GM12878 (cell line): ENCODE results near the gene KRI1. TPM values are rescaled to one million over a fixed set of nuclear protein-coding genes. Genes with fewer than 3 reads are reported as not detected.

ENCODE experiments used
- BHLHE40 ChIP-seq, 2 experiments: fragments of 450-650 bp in 1 of 2; IDR thresholded peaks; 2 replicates each; pipeline ENCODE4 v1.6.1; 2011 to 2017; ENCODE audit warnings: low read depth in 2 of 2, borderline replicate concordance in 1 of 2, improper control_type of control experiment in 1 of 2, low read length in 1 of 2, mild to moderate bottlenecking in 1 of 2
- CBX3 ChIP-seq: fragments of 200-600 bp; sonication (generic); IDR thresholded peaks from 2 replicates; pipeline ENCODE4 v1.6.1; 2016; ENCODE audit warnings: low read depth, borderline replicate concordance
- ESRRA ChIP-seq: IDR thresholded peaks from 2 replicates; pipeline ENCODE4 v1.6.1; 2012; ENCODE audit warnings: mild to moderate bottlenecking, low read length, improper control_type of control experiment
- KDM1A ChIP-seq: fragments of 200-600 bp; sonication (generic); IDR thresholded peaks from 2 replicates; pipeline ENCODE4 v1.6.1; 2016; ENCODE audit warnings: borderline replicate concordance
- MYB ChIP-seq: fragments of 150-350 bp; IDR thresholded peaks from 2 replicates; pipeline ENCODE4 v1.6.1; 2014; ENCODE audit warnings: mild to moderate bottlenecking, low read depth, low read length, borderline replicate concordance
- NR2C2 ChIP-seq: IDR thresholded peaks from 2 replicates; pipeline ENCODE4 v1.6.1; 2011; ENCODE audit warnings: borderline replicate concordance, low read depth; ENCODE audit not compliant: control insufficient read depth, insufficient read length
- NR2F1 ChIP-seq: fragments of 450-650 bp; conservative IDR thresholded peaks from 2 replicates; pipeline ENCODE4 v1.6.1; 2017; ENCODE audit warnings: mild to moderate bottlenecking
- POU2F2 ChIP-seq: IDR thresholded peaks from 3 replicates; pipeline ENCODE4 v1.6.1; 2011; ENCODE audit warnings: low read depth, mild to moderate bottlenecking, low read length, borderline replicate concordance
- RAD21 ChIP-seq: IDR thresholded peaks from 2 replicates; pipeline ENCODE4 v1.6.1; 2011; ENCODE audit warnings: mild to moderate bottlenecking, low read depth, low read length, moderate library complexity; ENCODE audit not compliant: insufficient read depth
- RB1 ChIP-seq: fragments of 450-650 bp; formaldehyde crosslinking; IDR thresholded peaks from 2 replicates; pipeline ENCODE4 v1.6.1; 2017; ENCODE audit warnings: mild to moderate bottlenecking, borderline replicate concordance
- SMAD5 ChIP-seq: IDR thresholded peaks from 2 replicates; pipeline ENCODE4 v1.6.1; 2016; ENCODE audit warnings: antibody characterized with exemption, low read depth
- SMARCA5 ChIP-seq: fragments of 450-650 bp; IDR thresholded peaks from 2 replicates; pipeline ENCODE4 v1.6.1; 2017; ENCODE audit warnings: mild to moderate bottlenecking
- STAT1 ChIP-seq: fragments of 450-650 bp; conservative IDR thresholded peaks from 2 replicates; pipeline ENCODE4 v1.6.1; 2014; ENCODE audit warnings: antibody characterized with exemption, mild to moderate bottlenecking
- STAT3 ChIP-seq: IDR thresholded peaks from 2 replicates; pipeline ENCODE4 v1.6.1; 2011; ENCODE audit warnings: low read depth, low read length, improper control_type of control experiment
- TAF1 ChIP-seq: IDR thresholded peaks from 2 replicates; pipeline ENCODE4 v1.6.1; 2011; ENCODE audit warnings: mild to moderate bottlenecking, low read depth, low read length, borderline replicate concordance
- TBL1XR1 ChIP-seq: IDR thresholded peaks from 2 replicates; pipeline ENCODE4 v1.6.1; 2012; ENCODE audit warnings: low read depth, low read length, improper control_type of control experiment
- TCF3 ChIP-seq: IDR thresholded peaks from 2 replicates; pipeline ENCODE4 v1.6.1; 2012; ENCODE audit warnings: low read depth, mild to moderate bottlenecking, low read length, borderline replicate concordance; ENCODE audit not compliant: insufficient read depth
- ZNF217 ChIP-seq: fragments of 450-650 bp; IDR thresholded peaks from 2 replicates; pipeline ENCODE4 v1.6.1; 2017; ENCODE audit warnings: antibody characterized with exemption, mild to moderate bottlenecking
- polyA plus RNA-seq, 11 experiments: library from polyadenylated mRNA; depleted of rRNA in 4 of 11; unstranded in 6 of 11; stranded (reverse) in 5 of 11; fragments of >200 nt; fragmentation: Nextera tagmentation in 4 of 11; fragmentation: Illumina TruSeq in 1 of 11; extraction: Ambion mirVana in 4 of 11; extraction: Trizol in 1 of 11; gene quantifications; 1 replicate in 1 of 11; 2 replicates in 10 of 11; pipeline versions ENCODE4 v1.2.1 to v1.2.3, GENCODE V29; 2011 to 2016; ENCODE audit warnings: inconsistent platforms in 2 of 11, missing spikeins in 2 of 11, low read depth in 1 of 11
- total RNA-seq, 4 experiments: library from RNA; depleted of rRNA in 3 of 4; stranded (reverse); fragments of >200 nt in 3 of 4; fragmentation: Illumina TruSeq in 1 of 4; extraction: Trizol in 1 of 4; gene quantifications; 2 replicates each; pipeline versions ENCODE4 v1.2.1 to v1.2.3, GENCODE V29; 2013 to 2021
- TF ChIP-seq, protein P1 (sequence below): IDR thresholded peaks from 2 replicates; pipeline ENCODE4 v1.6.1; 2011; ENCODE audit warnings: borderline replicate concordance, low read depth, mild to moderate bottlenecking, moderate library complexity, low read length; ENCODE audit not compliant: insufficient read depth, poor library complexity, severe bottlenecking
- TF ChIP-seq, protein P2 (sequence below): IDR thresholded peaks from 2 replicates; pipeline ENCODE4 v1.6.1; 2011; ENCODE audit warnings: low read depth, low read length, improper control_type of control experiment, borderline replicate concordance
- TF ChIP-seq, protein P3 (sequence below): fragments of 150-350 bp; IDR thresholded peaks from 2 replicates; pipeline ENCODE4 v1.6.1; 2014; ENCODE audit warnings: mild to moderate bottlenecking, low read depth, low read length
- TF ChIP-seq, protein P4 (sequence below): IDR thresholded peaks from 2 replicates; pipeline ENCODE4 v1.6.1; 2012; ENCODE audit warnings: low read length, inconsistent platforms

Gene KRI1
- total and polyA plus RNA-seq, 10 of the 15 experiments (the other 5 are each of a cell fraction or from before 2014, with no cell fraction given): 0.98 to 42.5 (median 24.7) TPM

DNA sequence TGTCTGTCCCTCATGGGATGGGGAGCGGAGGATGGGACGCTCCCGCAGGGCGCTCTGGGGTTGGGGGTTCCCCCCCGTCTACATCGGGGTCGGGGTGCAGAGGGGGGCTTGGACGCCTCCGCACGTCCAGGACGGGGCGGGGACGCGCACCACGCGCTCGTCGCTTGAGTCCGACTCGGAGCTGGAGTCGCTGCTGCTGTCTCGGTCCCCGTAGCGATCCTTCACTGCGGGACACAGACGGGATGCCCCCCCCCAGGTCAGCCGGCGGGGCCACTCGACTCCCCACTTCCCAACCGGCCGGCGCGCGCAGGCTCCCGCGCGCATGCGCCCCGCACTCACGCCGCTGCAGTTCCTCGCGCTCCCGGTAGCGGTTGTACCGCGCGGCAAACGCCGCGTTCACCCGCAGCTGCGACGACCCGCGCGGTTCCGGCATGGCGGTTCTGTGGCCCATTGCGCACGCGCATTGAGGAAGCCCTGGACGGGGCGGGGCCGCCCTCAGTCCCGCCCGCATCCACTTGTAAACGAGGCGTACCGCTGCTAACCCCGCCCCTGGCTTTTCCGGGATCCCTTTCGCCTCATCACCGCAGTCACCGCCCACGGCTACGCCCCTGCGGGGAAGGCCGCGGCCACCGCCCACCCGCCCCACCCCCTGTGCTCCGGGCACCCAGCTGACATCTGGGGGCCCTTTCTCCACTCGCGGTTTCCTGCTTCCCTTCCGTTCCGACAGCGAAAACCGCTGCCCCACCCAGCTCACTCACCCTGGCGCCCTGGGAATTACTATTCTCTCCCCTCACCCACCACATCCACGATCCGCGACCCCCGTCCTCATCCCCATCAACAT is at the start of gene KRI1 (continued):
- TF ChIP-seq, protein P1, sequence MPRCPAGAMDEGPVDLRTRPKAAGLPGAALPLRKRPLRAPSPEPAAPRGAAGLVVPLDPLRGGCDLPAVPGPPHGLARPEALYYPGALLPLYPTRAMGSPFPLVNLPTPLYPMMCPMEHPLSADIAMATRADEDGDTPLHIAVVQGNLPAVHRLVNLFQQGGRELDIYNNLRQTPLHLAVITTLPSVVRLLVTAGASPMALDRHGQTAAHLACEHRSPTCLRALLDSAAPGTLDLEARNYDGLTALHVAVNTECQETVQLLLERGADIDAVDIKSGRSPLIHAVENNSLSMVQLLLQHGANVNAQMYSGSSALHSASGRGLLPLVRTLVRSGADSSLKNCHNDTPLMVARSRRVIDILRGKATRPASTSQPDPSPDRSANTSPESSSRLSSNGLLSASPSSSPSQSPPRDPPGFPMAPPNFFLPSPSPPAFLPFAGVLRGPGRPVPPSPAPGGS: peak; percentile 65
- TF ChIP-seq TBL1XR1: peak; percentile 86
- no peak for TF ChIP-seq RAD21
- TF ChIP-seq RB1: peak; percentile 76; the same call in 1 of the 2 replicates
- peak; percentile 56; the same call in 1 of the 2 replicates for TF ChIP-seq SMAD5
- TF ChIP-seq, protein P2, sequence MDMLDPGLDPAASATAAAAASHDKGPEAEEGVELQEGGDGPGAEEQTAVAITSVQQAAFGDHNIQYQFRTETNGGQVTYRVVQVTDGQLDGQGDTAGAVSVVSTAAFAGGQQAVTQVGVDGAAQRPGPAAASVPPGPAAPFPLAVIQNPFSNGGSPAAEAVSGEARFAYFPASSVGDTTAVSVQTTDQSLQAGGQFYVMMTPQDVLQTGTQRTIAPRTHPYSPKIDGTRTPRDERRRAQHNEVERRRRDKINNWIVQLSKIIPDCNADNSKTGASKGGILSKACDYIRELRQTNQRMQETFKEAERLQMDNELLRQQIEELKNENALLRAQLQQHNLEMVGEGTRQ: no peak
- peak; percentile 65 for TF ChIP-seq NR2F1
- peak; percentile 45 for TF ChIP-seq TCF3
- no peak for TF ChIP-seq TAF1
- TF ChIP-seq STAT1: no peak
- 0 out of 2 replicates have a peak, but pooled peaks have one; percentile 31 for TF ChIP-seq ESRRA
- TF ChIP-seq SMARCA5: 0 out of 2 replicates have a peak, but pooled peaks have one; percentile 8
- no peak for TF ChIP-seq ZNF217
- no peak for TF ChIP-seq NR2C2
- TF ChIP-seq, protein P3, sequence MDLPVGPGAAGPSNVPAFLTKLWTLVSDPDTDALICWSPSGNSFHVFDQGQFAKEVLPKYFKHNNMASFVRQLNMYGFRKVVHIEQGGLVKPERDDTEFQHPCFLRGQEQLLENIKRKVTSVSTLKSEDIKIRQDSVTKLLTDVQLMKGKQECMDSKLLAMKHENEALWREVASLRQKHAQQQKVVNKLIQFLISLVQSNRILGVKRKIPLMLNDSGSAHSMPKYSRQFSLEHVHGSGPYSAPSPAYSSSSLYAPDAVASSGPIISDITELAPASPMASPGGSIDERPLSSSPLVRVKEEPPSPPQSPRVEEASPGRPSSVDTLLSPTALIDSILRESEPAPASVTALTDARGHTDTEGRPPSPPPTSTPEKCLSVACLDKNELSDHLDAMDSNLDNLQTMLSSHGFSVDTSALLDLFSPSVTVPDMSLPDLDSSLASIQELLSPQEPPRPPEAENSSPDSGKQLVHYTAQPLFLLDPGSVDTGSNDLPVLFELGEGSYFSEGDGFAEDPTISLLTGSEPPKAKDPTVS: no peak
- TF ChIP-seq BHLHE40 (IDR thresholded peaks at IDR 0.05; ENCODE audit: borderline replicate concordance in 1 of 2, low read depth in 2 of 2, low read length in 1 of 2): peak; percentile 53 to 59; a peak in 2 of 4 replicates
- TF ChIP-seq STAT3: 0 out of 2 replicates have a peak, but pooled peaks have one; percentile 17
- TF ChIP-seq CBX3: no peak
- no peak for TF ChIP-seq MYB
- TF ChIP-seq, protein P4, sequence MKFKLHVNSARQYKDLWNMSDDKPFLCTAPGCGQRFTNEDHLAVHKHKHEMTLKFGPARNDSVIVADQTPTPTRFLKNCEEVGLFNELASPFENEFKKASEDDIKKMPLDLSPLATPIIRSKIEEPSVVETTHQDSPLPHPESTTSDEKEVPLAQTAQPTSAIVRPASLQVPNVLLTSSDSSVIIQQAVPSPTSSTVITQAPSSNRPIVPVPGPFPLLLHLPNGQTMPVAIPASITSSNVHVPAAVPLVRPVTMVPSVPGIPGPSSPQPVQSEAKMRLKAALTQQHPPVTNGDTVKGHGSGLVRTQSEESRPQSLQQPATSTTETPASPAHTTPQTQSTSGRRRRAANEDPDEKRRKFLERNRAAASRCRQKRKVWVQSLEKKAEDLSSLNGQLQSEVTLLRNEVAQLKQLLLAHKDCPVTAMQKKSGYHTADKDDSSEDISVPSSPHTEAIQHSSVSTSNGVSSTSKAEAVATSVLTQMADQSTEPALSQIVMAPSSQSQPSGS: no peak
- peak; percentile 35; the same call in 1 of the 3 replicates for TF ChIP-seq POU2F2
- no peak for TF ChIP-seq KDM1A
